Iris pigment epithelial cell (primary cell): ENCODE data around the gene ZBTB46.
A peak's percentile ranks its signal among the peaks of the same experiment; 100 is the strongest.
"Not testable (repeated sequence)": the region's sequence is repeated elsewhere in the genome, so short reads cannot be mapped to it uniquely, and the experiment has no call there.

Source experiments
- DNase-seq: peaks from one replicate; pipeline ENCODE4 v3.0.0-alpha.2; 2011; ENCODE audit warnings: low read depth

The ZBTB46 gene

DNA sequence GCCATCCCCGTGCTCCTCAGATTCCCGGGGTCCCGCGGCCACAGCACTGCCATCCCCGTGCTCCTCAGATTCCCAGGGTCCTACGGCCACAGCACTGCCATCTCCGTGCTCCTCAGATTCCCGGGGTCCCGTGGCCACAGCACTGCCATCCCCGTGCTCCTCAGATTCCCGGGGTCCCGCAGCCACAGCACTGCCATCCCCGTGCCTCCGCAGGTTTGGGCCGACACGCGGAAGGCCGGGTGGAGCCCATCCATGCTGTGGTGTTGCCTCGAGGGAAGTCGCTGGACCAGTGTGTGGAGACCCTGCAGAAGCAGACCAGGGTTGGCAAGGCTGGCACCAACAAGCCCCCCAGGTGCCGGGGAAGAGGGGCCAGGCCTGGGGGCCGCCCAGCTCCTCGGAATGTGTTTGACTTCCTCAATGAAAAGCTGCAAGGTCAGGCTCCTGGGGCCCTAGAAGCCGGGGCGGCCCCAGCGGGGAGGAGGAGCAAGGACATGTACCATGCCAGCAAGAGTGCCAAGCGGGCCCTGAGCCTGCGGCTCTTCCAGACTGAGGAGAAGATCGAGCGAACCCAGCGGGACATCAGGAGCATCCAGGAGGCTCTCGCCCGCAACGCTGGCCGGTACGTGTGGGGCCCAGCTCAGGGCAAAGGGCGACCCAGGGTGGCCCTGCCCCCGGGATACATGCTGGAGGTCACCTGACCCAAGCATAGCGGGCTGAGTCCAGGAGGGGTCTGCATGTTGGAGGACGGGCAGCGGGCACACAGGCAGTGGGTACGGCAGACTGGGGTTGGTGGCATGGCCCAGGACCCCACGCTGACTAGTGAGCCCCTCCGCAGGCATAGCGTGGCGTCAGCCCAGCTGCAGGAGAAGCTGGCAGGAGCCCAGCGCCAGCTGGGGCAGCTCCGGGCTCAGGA is 95.9 kb downstream of the ZBTB46 start:
- DNase-seq = no peak

DNA sequence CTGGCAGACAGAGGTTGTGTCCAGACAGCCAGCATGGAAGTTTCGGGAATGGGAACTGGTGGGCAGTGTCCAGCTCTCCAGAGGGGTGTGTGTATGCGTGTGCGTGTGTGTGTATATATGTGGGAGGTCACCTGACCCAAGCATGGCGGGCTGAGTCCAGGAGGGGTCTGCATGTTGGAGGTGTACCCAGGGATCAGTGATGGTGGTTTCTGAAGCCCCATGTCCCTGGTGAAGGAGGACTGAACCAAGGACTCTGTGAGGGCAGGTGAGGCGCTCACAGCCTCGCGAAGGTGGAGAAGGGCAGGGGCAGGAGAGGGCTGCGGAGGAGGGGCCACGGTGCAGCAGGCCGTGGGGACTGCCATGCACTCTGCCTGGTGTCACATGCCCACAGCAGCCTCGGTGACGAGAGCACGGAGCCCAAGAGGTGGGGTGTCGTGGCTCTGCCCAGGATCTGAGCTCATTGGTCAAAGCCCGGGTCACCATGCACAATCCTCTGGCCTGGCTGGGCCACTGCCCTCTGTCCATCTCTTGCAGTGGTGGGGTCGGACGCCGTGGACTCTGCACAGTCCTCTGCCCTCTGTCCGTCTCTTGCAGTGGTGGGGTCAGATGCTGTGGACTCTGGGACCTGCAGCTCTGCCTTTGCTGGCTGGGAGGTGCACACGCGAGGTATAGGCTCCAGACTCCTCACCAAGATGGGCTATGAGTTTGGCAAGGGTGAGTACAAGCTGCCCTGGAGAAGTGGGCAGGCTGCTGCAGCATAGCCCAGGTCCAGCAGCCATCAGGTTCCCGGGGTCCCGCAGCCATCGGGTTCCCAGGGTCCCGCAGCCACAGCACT is 96.7 kb downstream of the ZBTB46 start:
- DNase-seq = no peak

DNA sequence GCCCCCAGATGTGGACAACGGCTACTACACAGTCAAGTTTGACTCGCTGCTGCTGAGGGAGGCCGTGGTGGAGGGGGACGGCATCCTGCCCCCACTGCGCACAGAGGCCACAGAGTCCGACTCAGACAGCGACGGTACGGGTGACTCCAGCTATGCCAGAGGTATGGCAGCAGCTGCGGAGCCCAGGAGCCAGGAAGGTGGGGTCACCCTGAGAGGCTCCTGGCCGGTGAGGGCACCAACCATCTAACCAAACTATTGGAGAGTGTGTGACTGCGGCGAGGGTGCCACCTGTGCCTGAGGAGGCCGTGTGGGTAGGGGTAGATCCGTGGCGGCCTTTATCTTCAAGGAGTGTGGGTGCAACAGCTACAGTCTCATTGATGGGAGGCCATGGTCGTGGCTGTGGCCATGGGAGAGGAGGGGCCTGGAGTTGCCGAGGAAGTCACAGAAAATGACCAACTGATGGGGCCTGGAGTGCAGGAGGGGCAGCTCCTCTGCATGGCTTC is 97.4 kb downstream of the ZBTB46 start:
- DNase-seq = no peak

DNA sequence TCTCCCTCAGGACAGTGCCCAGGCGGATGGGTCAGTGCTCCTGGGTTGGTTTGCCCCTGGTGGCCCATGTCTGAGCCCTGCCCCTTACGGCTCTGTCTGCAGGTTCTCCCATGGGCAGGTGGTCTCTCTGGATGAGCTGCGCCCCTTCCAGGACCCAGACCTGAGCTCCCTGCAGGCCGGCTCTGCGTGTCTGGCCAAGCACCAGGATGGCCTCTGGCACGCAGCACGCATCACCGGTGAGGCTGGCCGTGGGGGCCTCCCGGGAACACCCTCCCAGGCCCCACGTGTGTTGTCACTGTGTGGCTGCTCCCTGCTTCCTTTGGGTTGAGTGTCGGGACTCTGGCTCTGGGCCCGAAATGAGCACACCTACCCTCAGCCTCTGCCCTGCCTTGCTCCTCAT is 97.9 kb downstream of the ZBTB46 start:
- no peak for DNase-seq

DNA sequence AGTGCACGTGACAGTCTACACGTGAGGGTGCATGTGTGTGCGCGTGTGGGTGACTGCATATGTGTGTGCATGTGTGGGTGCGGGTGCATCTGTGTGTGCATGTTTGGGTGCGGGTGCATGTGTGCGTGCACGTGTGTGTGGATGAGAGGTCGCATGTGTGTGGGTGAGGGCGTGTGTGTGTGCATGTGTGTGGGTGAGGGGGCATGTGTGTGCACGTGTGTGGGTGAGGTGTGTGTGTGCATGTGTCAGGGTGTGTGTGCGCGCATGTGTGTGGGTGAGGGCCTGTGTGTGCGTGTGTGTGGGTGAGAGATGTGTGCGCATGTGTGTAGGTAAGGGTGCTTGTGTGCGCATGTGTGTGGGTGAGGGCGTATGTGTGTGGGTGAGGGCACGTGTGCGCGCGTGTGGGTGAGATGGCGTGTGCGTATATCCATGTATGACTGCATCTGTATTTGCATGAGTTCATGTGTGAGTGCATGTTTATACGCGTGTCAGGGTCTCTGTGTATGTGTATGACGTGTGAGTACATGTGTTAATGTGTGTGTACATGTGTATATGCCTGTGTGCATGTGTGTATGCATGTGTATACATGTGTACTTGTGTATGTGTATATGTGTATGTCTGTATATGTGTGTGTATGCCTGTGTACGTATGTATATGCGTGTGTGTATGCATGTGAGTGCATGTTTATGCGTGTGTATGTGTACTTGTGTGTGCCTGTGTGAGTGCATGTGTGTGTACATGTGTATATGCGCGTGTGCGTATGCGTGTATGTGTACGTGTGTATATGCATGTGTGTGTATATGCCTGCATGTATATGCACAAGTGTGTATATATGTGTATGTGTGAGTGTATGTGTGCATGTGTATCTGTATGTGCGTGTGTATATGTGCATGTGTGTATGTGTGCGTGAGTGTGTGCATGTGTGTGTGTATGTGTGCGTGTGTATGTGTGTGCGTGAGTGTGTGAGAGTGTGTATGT is 98.7 kb downstream of the ZBTB46 start:
- DNase-seq = no peak

DNA sequence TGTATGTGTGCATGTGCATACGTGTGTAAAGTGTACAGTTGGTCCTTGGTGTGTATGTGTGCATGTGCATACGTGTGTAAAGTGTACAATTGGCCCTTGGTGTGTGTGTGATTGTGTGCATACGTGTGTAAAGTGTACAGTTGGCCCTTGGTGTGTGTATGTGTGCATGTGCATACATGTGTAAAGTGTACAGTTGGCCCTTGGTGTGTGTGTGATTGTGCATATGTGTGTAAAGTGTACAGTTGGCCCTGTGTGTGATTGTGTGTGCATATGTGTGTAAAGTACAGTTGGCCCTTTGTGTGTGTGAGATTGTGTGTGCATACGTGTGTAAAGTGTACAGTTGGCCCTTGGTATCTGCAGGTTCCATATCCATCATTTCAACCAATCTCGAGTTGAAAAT is 99.7 kb downstream of the ZBTB46 start:
- no peak for DNase-seq

DNA sequence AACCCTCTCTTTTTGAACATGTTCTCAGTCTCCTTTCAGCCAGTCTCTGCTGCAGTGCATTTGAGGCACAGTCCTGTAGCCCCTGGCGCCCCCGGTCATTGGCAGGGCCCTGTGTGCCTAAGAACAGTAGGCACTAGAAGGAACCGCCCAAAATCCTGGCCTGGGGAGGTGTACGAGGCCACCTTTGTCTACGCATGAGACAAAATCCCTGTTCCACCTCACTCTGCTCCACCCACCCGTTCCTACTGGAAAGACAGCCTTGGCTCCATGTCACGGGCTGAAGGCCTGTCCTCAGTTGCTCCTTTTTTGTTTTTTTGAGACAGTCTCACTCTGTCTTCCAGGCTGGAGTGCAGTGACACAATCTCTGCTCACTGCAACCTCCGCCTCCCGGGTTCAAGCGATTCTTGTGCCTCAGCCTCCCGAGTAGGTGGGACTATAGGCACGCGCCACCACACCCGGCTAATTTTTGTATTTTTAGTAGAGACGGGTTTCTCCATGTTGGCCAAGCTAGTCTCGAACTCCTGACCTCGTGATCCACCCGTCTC is 100.8 kb downstream of the ZBTB46 start:
- not testable (repeated sequence) for DNase-seq

DNA sequence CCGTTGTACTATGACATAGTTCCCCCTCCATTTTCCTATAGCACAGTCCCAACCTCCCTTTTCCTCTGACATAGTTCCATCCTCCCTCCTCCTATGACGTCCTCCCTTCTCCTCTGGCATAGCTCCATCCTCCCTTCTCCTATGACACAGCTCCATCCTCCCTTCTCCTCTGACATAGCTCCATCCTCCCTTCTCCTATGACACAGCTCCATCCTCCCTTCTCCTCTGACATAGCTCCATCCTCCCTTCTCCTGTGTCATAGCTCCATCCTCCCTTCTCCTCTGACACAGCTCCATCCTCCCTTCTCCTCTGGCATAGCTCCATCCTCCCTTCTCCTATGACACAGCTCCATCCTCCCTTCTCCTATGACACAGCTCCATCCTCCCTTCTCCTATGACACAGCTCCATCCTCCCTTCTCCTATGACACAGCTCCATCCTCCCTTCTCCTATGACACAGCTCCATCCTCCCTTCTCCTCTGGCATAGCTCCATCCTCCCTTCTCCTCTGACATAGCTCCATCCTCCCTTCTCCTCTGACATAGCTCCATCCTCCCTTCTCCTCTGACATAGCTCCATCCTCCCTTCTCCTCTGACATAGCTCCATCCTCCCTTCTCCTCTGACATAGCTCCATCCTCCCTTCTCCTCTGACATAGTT is 108.0 kb downstream of the ZBTB46 start:
- not testable (repeated sequence) for DNase-seq

DNA sequence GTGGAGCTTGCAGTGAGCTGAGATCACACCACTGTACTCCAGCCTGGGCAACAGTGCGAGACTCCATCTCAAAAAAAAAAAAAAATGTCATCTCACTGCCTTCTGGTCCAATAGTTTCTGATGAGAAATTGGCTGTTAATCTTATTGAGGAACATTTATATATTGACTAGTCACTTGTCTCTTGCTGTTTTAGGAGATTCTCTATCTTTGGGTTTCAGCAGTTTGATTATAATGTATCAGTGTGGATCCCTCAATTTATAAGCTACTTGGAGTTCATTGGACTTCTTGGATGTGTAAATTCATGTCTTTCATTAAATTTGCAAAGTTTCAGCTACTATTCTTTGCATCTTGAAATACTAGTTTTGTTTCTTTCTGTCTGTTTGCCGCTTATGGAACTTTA is 112.1 kb downstream of the ZBTB46 start:
- no peak for DNase-seq

DNA sequence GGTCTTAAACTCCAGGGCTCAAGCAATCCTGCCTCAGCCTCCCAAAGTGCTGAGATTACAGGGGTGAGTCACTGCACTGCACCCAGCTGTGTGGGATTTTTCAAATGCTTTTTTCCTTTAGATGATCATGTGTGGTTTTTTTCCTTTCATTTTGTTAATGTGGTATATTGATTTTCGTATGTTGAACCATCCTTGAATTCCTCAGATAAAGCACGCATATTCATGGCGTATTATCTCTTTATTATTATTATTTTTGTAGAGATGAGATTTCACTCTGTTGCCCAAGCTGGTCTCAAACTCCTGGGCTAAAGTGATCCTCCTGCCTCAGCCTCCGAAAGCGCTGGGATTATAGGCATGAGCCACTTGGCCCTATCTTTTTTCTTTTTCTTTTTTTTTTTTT is 116.2 kb downstream of the ZBTB46 start:
- no peak for DNase-seq

DNA sequence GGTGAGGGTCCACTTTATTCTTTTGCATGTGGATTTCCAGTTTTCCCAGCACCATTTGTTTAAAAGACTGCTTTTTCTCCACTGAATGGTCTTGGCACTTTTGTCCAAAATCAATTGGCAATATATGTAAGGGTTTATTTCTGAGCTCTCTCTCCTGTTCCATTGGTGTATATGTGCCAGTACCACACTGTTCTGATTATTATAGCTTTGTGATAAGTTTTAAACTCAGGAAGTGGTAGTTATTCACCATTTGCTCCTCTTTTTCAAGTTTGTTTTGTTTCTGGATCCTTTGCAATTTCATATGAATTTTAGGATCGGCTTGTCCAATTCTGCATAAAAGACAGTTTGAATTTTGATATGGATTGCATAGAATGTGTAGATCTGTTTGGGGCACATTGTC is 118.9 kb downstream of the ZBTB46 start:
- DNase-seq = no peak

DNA sequence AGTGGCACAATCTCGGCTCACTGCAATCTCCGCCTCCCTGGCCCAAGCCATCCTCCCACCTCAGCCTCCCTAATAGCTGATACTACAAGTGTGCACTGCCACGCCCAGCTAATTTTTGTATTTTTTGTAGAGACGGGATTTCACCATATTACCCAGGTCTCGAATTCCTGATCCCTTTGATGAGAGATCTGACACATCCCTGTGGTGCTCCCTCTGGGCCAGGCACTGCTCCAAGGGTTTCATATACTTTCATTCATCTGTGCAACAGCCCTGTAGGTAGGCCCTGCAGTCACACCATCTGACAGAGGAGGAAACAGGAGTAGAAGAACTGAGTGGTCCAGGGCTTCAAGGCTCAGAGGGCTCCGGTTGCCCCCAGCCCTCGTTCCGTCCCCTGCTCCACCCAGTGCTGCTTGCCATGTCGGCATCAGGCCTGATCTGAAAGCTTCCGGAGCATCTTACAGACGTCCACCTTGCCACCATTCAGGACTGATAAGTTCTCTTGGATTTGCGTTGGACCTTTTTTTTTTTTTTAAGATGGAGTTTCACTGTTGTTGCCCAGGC is 119.9 kb downstream of the ZBTB46 start:
- no peak for DNase-seq

DNA sequence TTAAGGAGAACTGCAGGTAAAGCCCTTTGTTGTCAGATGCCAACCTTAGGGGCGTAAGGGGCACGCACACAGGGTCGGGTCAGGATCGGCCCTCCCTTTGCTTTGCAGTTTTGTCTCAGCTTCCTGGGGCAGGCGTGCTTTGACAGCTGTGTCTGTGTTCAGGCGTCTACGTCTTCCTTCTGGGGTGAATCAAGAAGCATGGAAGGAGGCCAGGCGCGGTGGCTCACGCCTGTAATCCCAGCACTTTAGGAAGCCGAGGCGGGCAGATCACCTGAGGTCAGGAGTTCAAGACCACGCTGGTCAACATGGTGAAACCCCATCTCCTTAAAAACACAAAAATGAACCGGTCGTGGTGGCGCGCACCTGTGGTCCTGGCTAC is 121.9 kb downstream of the ZBTB46 start:
- no peak for DNase-seq

DNA sequence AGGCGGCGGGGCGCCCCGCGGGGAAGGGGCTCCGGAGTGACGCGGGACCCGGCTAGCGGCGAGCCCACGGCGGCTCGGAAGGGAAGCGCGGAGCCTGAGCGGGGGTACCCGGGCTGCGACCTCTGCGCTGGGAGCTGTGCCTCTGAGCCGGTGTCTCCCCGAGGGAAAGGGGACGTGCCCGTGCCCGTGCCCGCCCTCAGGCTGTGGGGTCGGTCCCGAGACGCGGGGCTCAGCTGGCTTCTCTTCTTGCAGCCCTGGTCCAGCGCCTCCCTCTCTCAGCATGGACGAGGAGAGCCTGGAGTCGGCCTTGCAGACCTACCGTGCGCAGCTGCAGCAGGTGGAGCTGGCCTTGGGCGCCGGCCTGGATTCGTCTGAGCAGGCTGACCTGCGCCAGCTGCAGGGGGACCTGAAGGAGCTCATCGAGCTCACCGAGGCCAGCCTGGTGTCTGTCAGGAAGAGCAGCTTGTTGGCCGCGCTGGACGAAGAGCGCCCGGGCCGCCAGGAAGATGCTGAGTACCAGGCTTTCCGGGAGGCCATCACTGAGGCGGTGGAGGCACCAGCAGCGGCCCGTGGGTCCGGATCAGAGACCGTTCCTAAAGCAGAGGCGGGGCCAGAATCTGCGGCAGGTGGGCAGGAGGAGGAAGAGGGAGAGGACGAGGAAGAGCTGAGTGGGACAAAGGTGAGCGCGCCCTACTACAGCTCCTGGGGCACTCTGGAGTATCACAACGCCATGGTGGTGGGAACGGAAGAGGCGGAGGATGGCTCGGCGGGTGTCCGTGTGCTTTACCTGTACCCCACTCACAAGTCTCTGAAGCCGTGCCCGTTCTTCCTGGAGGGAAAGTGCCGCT is 122.5 kb downstream of the ZBTB46 start:
- DNase-seq = peak; percentile 32

DNA sequence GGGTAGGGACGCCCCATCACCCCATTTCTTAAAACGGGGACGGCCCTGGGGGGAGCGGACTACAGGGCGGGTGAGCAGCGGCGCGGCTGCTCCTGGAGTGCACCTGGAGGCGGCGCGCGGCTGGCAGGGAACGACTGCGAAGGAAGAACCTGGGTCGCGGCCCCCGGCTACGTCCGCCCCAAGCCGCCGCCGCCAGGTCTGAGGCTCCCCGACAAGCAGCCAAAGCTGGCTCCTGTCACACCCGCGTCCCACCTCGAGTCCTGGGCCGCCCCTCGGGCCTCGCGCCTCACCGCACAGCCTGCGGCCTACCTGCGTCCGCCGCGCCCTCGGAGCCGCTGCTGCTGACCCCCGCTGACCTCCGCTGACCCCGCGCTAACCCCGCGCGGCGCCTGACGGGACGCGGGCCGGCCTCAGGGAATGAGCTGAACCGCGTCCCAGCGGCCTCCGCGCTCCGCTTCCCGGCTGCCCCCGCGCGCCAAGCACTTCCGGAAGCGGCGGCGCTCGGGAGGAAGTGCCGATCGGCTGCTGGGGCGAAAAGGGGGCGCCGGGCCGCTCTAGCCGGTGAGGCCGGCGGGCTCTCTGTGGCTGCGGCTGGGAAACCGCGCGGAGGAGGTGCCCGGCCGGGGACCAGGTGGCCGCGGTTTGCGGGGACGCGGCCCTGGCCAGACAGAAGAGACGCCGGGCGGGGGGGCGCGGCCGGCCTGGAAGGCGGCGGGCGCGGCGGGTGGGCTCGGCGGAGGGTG is 123.3 kb downstream of the ZBTB46 start, which contains the start of the genes ARFRP1 and ZGPAT:
Gene ARFRP1, minus strand, starts transcription at position 419 of the 743 bp plus-strand sequence. CDS start 885 bp downstream, outside the sequence.
Gene ZGPAT, plus strand, starts transcription at position 482 of the 743 bp plus-strand sequence. CDS start 542 bp downstream, outside the sequence.
- peak; percentile 87 for DNase-seq

DNA sequence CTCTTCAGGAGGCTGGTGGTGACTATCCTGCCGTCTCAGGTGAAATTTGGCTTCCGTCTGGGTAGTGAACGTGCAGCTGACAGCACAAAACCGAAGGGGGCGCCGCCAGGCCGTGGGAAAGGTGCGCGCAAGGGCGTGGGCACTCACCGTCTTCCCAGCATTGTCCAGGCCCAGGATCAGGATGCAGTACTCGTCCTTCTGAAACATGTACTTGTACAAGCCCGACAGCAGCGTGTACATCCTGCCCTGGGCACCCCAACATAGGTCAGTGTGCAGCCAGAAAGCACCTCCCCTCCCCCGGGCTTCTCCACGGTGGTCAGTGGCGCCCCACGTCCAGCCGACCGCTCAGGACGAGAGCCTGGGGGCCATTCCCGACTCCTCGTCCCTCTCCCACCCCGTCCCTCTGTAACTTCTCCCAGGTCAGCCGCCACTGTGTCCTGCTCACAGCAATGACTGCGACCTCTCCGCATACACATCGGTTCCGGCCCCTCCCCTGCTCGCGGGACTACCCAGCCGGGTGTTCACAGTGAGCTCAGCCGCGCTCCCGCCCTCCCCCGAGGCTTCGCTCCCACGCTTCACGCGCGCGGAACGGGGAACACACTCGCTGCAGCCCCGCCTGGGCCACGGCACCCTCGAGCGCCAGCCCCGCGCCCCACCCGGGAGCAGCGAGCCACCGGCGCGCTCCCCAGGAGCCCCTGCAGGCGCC is 124.1 kb downstream of the ZBTB46 start:
- peak; percentile 64 for DNase-seq

DNA sequence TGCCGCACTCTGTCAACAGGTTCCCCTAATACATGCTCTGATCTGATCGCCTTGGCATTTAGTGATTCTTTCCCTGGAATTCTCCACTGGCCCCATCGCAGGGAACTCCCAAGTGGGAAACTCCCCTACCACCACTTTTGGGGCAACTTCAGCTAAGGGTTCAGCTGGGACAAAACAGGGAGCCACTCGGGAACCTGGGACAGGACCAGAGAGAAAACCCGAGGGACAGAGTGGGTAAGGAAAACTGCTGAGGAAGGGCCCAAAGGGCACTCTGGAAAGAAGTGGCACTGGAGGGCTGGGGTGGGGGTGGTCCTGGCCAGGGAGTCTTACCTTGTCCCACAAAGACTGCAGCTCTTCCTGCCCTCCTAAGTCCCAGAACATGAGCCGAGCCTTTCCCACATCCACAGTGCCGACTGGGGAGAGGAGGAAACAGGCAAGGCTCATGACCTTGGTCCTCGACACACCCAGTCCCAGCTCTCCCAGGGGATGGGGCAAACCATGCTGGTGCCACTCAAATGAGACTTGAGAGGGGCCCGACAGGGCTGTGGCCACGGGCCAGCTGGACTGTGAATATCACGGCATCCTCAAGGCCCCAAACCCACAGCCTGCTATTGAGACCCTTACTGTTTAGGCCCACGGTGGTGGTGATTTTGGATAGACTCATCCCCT is 124.9 kb downstream of the ZBTB46 start:
- no peak for DNase-seq
